Measurements from ENCODE around the gene CDH5. TPM values are rescaled to one million over a fixed set of nuclear protein-coding genes. Genes with fewer than 3 reads are reported as not detected.
A peak's percentile ranks its signal among the peaks of the same experiment; 100 is the strongest.
"Not testable (repeated sequence)": the region's sequence is repeated elsewhere in the genome, so short reads cannot be mapped to it uniquely, and the experiment has no call there.

Gene CDH5
- total RNA-seq, result 25.8 TPM

GRCh38 chr16:66366433-66367299, at the start of gene CDH5:
CDH5 (plus strand) TSS chr16:66366691; CDS start chr16:66379338, 12,647 bp downstream.
- DNase-seq (ENCODE audit: low spot score), result peak; percentile 59

GRCh38 chr16:66318505-66318904, 48.0 kb upstream of the CDH5 start:
- DNase-seq (ENCODE audit: low spot score), result no peak

GRCh38 chr16:66320774-66321173, 45.7 kb upstream of the CDH5 start:
- DNase-seq (ENCODE audit: low spot score), result no peak

GRCh38 chr16:66322174-66322573, 44.3 kb upstream of the CDH5 start:
- no peak for DNase-seq (ENCODE audit: low spot score)

GRCh38 chr16:66324815-66325515, 41.5 kb upstream of the CDH5 start:
- no peak for DNase-seq (ENCODE audit: low spot score)

- DNase-seq (ENCODE audit: low spot score), result no peak
These were observed 40.6 kb upstream of the CDH5 start for GRCh38 chr16:66325717-66326376.

GRCh38 chr16:66326991-66327513, 39.4 kb upstream of the CDH5 start:
- DNase-seq (ENCODE audit: low spot score), result peak; percentile 51

- no peak for DNase-seq (ENCODE audit: low spot score)
These were observed 38.2 kb upstream of the CDH5 start for GRCh38 chr16:66328282-66328681.

- not testable (repeated sequence) for DNase-seq (ENCODE audit: low spot score)
These were observed 35.0 kb upstream of the CDH5 start for GRCh38 chr16:66331464-66331863.

GRCh38 chr16:66332634-66333610, 33.6 kb upstream of the CDH5 start:
- no peak for DNase-seq (ENCODE audit: low spot score)

- DNase-seq (ENCODE audit: low spot score), result no peak
These were observed 31.5 kb upstream of the CDH5 start for GRCh38 chr16:66334853-66335574.

- DNase-seq (ENCODE audit: low spot score), result no peak
These were observed 30.7 kb upstream of the CDH5 start for GRCh38 chr16:66335704-66336329.

- no peak for DNase-seq (ENCODE audit: low spot score)
These were observed 28.9 kb upstream of the CDH5 start for GRCh38 chr16:66337463-66338188.

GRCh38 chr16:66342294-66342900, 24.1 kb upstream of the CDH5 start:
- no peak for DNase-seq (ENCODE audit: low spot score)

GRCh38 chr16:66344533-66345145, 21.9 kb upstream of the CDH5 start:
- DNase-seq (ENCODE audit: low spot score), result no peak

GRCh38 chr16:66346221-66346620, 20.3 kb upstream of the CDH5 start:
- DNase-seq (ENCODE audit: low spot score), result no peak

- no peak for DNase-seq (ENCODE audit: low spot score)
These were observed 14.2 kb upstream of the CDH5 start for GRCh38 chr16:66352304-66352703.

- DNase-seq (ENCODE audit: low spot score), result no peak
These were observed 13.4 kb upstream of the CDH5 start for GRCh38 chr16:66353055-66353454.
